GM19025 (cell line): ENCODE results near the gene ENO1.

ENCODE experiments used
- ATAC-seq: cut with Tn5 transposase; IDR thresholded peaks from one replicate; pipeline ENCODE4 v1.9.1; 2021; ENCODE audit warnings: mild to moderate bottlenecking, low read depth, moderate library complexity; ENCODE audit not compliant: unreplicated experiment

The ENO1 gene

DNA sequence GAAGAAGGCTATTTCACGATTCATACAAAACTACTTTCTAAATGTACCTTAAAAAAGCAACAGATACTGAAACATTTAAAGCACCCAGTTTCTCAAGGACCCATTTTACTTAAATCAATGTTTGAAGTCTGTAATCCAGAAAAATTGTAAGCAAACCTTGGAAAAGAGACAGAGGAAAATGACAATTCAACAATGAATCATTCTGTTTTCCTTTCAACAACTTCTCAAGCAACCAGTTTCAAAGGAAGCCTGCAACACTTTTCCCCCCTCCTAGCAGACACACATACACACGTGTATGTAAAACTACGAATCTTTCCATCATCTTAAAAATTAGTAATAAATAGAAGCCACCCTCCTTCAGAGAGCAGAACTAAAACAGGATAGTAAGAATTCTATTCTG lies 62.2 kb downstream of the ENO1 start:
- ATAC-seq, result no peak

DNA sequence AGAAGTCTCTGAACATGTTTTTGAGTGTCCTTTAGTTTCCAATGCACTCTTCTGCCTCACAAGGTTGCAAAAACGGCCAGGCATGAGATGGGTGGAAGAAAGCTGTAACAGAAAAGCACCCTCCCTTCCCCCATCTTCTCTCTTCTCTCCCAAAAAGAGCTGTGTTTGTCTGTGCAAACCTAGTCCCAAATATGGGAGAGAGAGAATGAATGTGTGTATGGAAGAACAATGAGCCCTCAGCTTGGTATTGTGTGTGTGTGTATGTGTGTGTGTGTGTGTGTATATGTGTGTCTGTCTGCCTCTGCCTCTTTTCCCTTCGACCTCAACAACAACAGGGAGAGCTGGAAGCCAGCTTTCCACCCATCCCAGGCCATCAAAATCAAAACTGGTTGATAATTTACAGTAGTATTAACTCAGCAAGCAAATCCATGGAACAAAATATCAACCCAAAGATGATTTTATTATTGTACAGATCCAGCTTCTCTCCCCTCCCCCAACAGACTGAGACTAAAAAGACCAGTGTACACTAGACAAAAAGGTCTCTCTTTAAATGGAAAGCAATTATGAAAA lies 62.8 kb downstream of the ENO1 start:
- no peak for ATAC-seq

DNA sequence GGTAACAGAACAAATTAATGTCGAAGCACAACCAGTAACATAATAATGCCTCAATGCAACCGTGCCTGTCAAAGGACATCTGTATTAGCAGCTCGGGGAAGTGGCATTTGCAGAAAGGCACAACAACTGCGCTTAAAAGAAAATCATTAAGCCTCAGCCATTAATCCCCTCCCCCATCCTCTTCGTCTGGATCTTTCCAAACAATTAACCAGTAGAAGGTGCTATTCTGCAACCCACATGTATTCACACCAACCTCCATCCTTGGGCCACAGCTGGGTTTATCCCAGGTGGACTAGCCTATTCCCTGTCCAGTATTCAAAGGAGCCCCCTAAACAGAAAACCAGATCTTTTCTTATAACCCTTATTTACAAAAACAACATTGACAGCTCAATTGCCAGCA lies 63.6 kb downstream of the ENO1 start:
- ATAC-seq, result no peak

DNA sequence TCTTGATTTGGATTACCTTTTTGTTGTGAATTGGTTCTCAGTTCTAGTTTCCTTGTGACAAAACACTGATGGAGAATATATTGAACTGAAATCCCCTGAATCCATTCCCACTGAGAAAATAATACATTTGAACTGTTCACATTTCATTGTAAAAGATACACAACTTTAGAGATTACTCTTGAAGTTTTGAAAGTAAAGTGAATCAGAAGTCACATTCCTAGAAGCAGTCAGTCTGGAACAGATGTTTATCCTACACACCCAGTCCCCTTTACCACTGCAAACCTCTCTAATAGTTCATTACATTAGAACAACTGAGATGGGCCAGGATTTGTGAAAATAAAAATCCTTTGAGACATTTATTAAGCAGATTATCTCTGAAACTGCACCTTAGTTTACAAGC lies 64.5 kb downstream of the ENO1 start:
- ATAC-seq, result no peak

DNA sequence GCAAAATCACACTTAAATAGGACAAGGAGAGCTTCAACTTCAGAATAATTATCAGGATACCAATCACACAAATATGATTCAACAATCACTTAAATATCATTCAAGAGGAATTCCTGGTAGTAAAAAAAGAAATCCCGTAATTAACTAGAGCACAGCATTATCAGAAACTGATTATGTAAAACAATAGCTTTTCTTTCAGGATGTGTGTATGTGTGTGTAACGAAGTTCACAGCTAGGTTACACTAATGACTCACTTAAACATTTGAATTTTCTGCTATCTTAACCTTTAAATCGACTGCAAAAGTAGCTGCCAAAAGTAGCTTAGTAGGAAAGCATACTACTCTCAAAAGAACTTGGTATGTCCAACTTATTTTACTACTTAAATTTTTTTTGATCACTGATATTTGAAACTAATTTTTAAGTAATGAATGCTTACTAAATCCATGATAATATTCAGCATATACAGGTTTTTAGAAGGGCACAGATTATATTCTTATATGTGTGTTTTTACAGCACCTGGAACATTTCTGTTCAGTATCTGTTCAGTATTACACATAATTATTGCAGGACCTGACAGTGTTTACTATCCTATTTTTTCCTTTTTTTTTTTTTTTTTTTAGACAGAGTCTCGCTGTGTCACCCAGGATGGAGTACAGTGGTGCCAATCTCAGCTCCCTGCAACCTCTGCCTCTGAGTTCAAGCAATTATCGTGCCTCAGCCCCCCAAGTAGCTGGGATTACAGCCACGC lies 65.3 kb downstream of the ENO1 start:
- no peak for ATAC-seq

DNA sequence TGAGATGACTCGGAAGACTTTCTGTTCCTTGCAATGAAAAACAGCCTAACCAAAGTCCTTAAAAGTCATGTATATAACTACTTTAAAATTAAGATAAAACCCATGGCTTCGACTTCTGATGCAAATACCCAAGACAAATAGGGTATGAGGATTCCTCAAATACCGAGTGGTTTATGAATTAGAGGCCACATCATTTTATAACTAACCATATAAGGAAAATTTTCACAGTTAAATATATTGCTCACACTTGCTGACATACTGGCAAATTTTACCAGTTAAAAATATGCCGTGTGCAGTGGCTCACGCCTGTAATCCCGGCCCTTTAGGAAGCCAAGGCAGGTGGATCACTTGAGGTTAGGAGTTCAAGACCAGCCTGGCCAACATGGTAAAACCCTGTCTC lies 66.4 kb downstream of the ENO1 start:
- no peak for ATAC-seq
